ENCODE measurements around the gene IGSF10.

DNA sequence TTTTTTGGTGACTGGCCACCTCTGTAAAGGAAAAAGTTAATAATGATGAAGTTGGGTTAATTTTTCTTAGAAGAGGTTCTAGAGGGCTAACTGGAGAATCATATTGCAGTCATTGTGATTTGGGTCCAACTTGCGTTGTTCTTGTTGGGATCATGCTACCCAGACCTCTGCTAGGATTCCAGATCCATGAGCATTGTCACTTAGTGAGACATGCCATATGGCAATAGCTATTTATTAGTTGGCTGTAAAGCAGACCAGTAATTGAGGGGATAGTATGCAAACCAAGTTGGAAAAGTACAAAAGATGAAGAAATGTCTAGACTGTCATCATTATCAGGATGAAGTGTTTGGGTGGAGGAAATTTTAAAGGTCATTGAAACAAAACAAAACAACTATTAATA is 45.6 kb downstream of the IGSF10 start:
- TF ChIP-seq, protein P1, sequence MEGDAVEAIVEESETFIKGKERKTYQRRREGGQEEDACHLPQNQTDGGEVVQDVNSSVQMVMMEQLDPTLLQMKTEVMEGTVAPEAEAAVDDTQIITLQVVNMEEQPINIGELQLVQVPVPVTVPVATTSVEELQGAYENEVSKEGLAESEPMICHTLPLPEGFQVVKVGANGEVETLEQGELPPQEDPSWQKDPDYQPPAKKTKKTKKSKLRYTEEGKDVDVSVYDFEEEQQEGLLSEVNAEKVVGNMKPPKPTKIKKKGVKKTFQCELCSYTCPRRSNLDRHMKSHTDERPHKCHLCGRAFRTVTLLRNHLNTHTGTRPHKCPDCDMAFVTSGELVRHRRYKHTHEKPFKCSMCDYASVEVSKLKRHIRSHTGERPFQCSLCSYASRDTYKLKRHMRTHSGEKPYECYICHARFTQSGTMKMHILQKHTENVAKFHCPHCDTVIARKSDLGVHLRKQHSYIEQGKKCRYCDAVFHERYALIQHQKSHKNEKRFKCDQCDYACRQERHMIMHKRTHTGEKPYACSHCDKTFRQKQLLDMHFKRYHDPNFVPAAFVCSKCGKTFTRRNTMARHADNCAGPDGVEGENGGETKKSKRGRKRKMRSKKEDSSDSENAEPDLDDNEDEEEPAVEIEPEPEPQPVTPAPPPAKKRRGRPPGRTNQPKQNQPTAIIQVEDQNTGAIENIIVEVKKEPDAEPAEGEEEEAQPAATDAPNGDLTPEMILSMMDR (IDR thresholded peaks at IDR 0.05; ENCODE audit: low read depth, low read length, missing input control): no peak
- TF ChIP-seq, protein P2, sequence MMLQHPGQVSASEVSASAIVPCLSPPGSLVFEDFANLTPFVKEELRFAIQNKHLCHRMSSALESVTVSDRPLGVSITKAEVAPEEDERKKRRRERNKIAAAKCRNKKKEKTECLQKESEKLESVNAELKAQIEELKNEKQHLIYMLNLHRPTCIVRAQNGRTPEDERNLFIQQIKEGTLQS (IDR thresholded peaks at IDR 0.05): no peak
- TF ChIP-seq HNF4A (conservative IDR thresholded peaks at IDR 0.05) (no peak), FOXA1 (IDR thresholded peaks at IDR 0.05) (no peak)
